Esophagus muscularis mucosa (tissue), 4 donors: ENCODE results near the gene EDDM3A. TPM values are rescaled to one million over a fixed set of nuclear protein-coding genes. Genes with fewer than 3 reads are reported as not detected.
"Not testable (repeated sequence)": the region's sequence is repeated elsewhere in the genome, so short reads cannot be mapped to it uniquely, and the experiment has no call there.

Experiments used
- DNase-seq: peaks from one replicate; pipeline ENCODE4 v3.0.0-alpha.2; 2017; ENCODE audit errors: extremely low spot score
- H3K27ac ChIP-seq, 4 donors: fragments of 200-600 bp; sonication (generic); replicated peaks in 1 of 4; 1 replicate in 3 of 4; 2 replicates in 1 of 4; pipeline ENCODE4 v1.5.1; 2016 to 2019; ENCODE audit warnings: mild to moderate bottlenecking in 1 of 4
- H3K27me3 ChIP-seq, 4 donors: fragments of 200-600 bp; sonication (generic); one replicate each; pipeline versions ENCODE4 v1.5.1 to v1.6.0; 2016 to 2019
- H3K36me3 ChIP-seq, 4 donors: fragments of 200-600 bp; sonication (generic); one replicate each; pipeline ENCODE4 v1.5.1; 2016 to 2019
- H3K4me1 ChIP-seq, 4 donors: fragments of 200-600 bp; sonication (generic); one replicate each; pipeline ENCODE4 v1.5.1; 2016 to 2019
- H3K4me3 ChIP-seq, 4 donors: fragments of 200-600 bp; sonication (generic); 1 replicate in 2 of 4; 2 replicates in 2 of 4; pipeline ENCODE4 v1.5.1; 2016 to 2019; ENCODE audit warnings: mild to moderate bottlenecking in 4 of 4, moderate library complexity in 1 of 4
- H3K9me3 ChIP-seq, 4 donors: fragments of 200-600 bp; sonication (generic); 1 replicate in 3 of 4; 2 replicates in 1 of 4; pipeline ENCODE4 v1.5.1; 2016 to 2019
- EP300 ChIP-seq: sonication (generic); formaldehyde crosslinking; IDR thresholded peaks from one replicate; pipeline ENCODE4 v1.6.1; 2017; ENCODE audit warnings: antibody characterized with exemption
- POLR2A ChIP-seq: fragments of 450-650 bp; IDR thresholded peaks from one replicate; pipeline ENCODE4 v1.6.1; 2017; ENCODE audit warnings: antibody characterized with exemption, moderate library complexity, mild to moderate bottlenecking, low read depth
- POLR2AphosphoS5 ChIP-seq, 2 donors: sonication (generic); formaldehyde crosslinking; IDR thresholded peaks; one replicate each; pipeline ENCODE4 v1.6.1; 2017; ENCODE audit warnings: antibody characterized with exemption in 2 of 2
- WGBS: methylation state at CpG from one replicate; pipeline ENCODE4 v1.1.5; 2018; 5-methylcytosine and 5-hydroxymethylcytosine counted together
- intact Hi-C: fragments of 100-400 bp; cut with DNase I; formaldehyde crosslinking; loops from one replicate; pipeline ENCODE4 v1.15.1; 2023
- total RNA-seq, 4 donors: library from RNA; depleted of rRNA; stranded (reverse); fragments of >200 nt; gene quantifications; one replicate each; pipeline versions ENCODE4 v1.1.0 to v1.2.1, GENCODE V29; 2016
- TF ChIP-seq, protein P1 (sequence below), 3 experiments: fragments of 200-600 bp in 2 of 3; fragments of 450-650 bp in 1 of 3; sonication (generic) in 2 of 3; IDR thresholded peaks; one replicate each; pipeline ENCODE4 v1.5.1; 2017 to 2019; ENCODE audit warnings: antibody characterized with exemption in 3 of 3, mild to moderate bottlenecking in 2 of 3, moderate library complexity in 1 of 3

EDDM3A gene
- total RNA-seq, 4 donors from 2014 or later = not detected

DNA sequence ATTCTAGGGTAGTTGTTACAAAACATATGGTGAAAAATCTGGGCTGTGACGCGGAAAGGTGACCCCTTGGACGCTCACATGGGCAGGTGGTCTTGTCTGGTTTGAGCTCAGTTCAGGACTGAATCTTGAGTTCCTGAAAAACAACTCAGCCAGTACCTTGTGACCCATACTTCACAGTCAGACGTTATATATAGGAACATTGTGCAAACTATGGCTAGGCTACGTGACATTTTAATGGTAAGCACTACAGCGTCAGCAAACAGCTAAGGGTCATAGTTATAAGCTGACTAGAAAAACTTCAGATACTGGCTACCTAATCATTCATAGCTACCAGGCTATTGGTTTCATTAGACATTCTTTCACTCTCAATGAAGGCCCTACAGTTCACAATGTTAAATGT, 14.8 kb upstream of the EDDM3A start:
- DNase-seq = no peak
- Histone ChIP-seq H3K27ac (no peak overlapping the region), H3K4me1 (no peaks in the 10 kb centered on the region), H3K4me3 (no peak overlapping the region), H3K27me3 (peaks cover 0 to 8% (median 0%) of the 10 kb centered on the region in 4 donors), H3K36me3 (no peaks in the 10 kb centered on the region), H3K9me3 (no peaks in the 10 kb centered on the region)
- WGBS = 70% methylated on average over 6 of the region's 6 CpGs
- no peak for TF ChIP-seq POLR2AphosphoS5 (IDR thresholded peaks at IDR 0.05)
- intact Hi-C loops = no loop called here

DNA sequence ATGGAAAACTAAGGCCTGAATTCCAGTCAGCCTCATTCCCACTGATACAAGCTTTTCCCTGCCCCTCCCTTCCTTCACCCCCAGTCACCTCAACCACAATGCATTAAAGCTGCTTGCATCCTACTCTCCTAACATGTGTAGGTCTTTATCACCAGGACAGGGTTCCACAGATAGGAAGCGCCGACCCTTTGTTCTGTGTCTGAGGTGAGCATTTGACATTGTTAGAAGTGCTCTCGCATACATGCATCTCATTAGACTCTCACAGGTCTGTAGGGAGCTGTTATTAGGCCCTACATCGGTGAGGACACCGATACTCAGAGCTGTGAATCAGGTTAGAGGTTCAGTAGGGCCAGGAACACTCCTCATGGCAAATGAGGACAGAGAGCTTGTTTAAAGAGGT, 13.2 kb upstream of the EDDM3A start:
- Histone ChIP-seq H3K4me3 (no peak overlapping the region), H3K9me3 (no peaks in the 10 kb centered on the region), H3K27ac (no peak overlapping the region), H3K36me3 (no peaks in the 10 kb centered on the region), H3K27me3 (no peaks in the 10 kb centered on the region), H3K4me1 (no peaks in the 10 kb centered on the region)
- WGBS = 96% methylated on average over 5 of the region's 5 CpGs
- no peak for DNase-seq
- intact Hi-C loops = no loop called here
- TF ChIP-seq, protein P1, sequence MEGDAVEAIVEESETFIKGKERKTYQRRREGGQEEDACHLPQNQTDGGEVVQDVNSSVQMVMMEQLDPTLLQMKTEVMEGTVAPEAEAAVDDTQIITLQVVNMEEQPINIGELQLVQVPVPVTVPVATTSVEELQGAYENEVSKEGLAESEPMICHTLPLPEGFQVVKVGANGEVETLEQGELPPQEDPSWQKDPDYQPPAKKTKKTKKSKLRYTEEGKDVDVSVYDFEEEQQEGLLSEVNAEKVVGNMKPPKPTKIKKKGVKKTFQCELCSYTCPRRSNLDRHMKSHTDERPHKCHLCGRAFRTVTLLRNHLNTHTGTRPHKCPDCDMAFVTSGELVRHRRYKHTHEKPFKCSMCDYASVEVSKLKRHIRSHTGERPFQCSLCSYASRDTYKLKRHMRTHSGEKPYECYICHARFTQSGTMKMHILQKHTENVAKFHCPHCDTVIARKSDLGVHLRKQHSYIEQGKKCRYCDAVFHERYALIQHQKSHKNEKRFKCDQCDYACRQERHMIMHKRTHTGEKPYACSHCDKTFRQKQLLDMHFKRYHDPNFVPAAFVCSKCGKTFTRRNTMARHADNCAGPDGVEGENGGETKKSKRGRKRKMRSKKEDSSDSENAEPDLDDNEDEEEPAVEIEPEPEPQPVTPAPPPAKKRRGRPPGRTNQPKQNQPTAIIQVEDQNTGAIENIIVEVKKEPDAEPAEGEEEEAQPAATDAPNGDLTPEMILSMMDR (IDR thresholded peaks at IDR 0.05) = no peak
- TF ChIP-seq POLR2A = no peak
- no peak for TF ChIP-seq POLR2AphosphoS5 (IDR thresholded peaks at IDR 0.05)

DNA sequence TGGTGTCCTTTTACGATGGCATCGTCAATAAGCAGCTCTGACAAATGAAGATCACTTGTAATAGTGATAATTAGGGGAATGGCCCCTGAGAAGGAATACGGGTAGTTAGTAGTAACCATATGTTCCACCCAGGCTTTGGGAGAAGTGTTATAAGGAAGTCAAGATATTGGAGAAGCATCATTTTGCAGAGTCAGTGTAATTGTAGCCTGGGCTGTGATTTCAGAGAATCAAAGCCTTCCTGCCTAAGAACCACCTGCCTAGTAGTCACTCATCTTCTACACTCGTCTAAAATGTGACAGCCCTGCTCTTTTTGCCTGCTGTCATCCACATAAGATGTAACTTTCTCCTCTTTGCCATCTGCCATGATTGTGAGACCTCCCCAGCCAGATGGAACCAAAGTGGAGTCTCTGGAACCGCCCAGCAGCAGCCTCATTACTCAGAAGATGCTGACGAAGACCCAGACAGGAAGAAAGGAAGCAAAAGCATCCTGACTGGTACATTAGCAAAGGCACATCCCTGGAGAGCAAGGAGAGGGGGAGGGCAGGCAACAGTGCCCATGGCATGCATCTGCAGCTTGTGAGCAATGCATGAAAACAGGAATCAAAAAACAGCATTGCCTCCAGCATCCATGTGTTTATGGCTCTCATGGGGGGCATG, 12.6 kb upstream of the EDDM3A start:
- no peak for TF ChIP-seq POLR2A
- TF ChIP-seq POLR2AphosphoS5 (IDR thresholded peaks at IDR 0.05) = no peak
- TF ChIP-seq EP300 = no peak
- TF ChIP-seq, protein P1 (IDR thresholded peaks at IDR 0.05) = no peak
- DNase-seq = no peak
- Histone ChIP-seq H3K36me3 (no peaks in the 10 kb centered on the region), H3K4me1 (no peaks in the 10 kb centered on the region), H3K4me3 (no peak overlapping the region), H3K9me3 (no peaks in the 10 kb centered on the region), H3K27me3 (no peaks in the 10 kb centered on the region), H3K27ac (no peak overlapping the region)
- 70% methylated on average over 6 of the region's 6 CpGs for WGBS
- intact Hi-C loops = no loop called here

DNA sequence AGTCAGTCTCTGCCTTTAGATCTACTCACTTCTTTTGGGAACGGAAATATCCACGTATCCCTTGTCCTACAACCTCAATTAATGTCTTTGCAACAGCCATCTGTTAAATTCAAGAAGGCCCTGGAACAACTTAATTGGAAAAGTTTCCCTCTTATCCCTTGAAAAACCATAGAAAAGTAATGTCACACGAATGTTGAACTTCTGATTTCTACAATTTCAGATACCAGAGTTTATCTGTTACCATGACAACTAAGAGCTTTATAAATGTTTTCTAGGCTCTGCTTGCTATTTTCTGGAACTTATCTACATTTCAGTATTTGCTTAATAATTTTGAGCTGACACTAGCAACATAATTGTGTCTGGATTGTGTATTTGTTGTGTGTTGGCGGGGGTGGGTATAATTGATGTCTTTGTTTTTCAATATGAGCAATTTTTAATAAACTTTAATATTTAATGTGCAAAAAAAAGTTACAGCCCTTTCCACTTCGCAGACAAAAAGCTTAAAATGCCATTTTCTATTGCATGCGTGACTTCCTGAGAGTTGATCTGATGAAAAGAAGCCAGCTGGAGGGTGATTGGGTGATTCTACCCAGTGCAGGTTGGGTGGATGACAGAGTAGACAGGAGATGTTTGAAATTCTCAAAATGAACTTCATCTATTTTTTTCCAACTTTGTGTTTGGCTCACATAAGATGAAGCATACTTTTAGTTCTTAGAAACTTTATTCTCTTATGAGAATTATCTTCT, 11.8 kb upstream of the EDDM3A start:
- intact Hi-C loops = no loop called here
- Histone ChIP-seq H3K27me3 (no peaks in the 10 kb centered on the region), H3K27ac (no peak overlapping the region), H3K4me3 (no peak overlapping the region), H3K36me3 (no peaks in the 10 kb centered on the region), H3K4me1 (no peaks in the 10 kb centered on the region), H3K9me3 (no peaks in the 10 kb centered on the region)
- 63% methylated on average over 6 of the region's 6 CpGs for WGBS
- no peak for TF ChIP-seq POLR2AphosphoS5 (IDR thresholded peaks at IDR 0.05)
- TF ChIP-seq POLR2A = no peak
- TF ChIP-seq, protein P1 (IDR thresholded peaks at IDR 0.05) = no peak
- TF ChIP-seq EP300 = no peak
- no peak for DNase-seq

DNA sequence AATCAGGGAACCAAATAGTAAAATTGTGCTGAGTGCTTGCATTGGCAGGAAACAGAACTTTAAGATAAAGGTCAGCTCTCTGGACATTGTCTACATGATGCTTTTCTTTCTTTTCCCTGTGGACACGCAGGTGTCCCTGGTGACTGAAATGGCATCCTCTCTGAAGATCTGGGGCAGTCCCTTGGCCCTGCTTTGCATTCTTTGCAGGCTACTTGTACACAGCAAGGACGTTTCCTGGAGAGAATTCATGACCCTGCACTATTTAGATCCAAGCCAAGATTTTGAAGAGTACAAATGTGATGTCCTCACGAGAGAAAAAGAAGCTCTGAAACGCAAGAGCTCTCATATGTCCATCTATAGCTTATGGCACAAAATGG, 11.3 kb upstream of the EDDM3A start:
- no peak overlapping the region for H3K4me3 ChIP-seq
- H3K36me3 ChIP-seq = no peaks in the 10 kb centered on the region
- H3K27ac ChIP-seq = no peak overlapping the region
- no peaks in the 10 kb centered on the region for H3K9me3 ChIP-seq
- WGBS = 34% methylated on average over 4 of the region's 4 CpGs
- H3K4me1 ChIP-seq = no peaks in the 10 kb centered on the region
- no peak for DNase-seq
- H3K27me3 ChIP-seq = no peaks in the 10 kb centered on the region
- intact Hi-C loops = no loop called here
- TF ChIP-seq, protein P1 (IDR thresholded peaks at IDR 0.05) = no peak
- TF ChIP-seq POLR2AphosphoS5 (IDR thresholded peaks at IDR 0.05) (no peak), POLR2A (no peak), EP300 (no peak)

DNA sequence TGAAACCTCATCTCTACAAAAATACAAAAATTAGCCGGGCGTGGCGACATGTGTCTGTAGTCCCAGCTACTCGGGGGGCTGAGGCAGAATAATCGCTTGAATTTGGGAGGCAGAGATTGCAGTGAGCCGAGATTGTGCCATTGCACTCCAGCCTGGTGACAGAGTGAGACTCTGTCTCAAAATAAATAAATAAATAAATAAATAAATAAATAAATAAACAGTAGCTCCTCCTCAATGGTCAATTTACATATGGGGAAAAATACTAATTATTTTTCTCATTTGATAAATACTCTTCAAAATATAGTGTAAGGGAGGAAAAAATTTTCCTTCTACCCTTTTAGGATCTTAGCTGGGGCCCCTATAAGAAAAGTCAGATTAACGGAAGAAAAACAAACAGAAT, 7.4 kb upstream of the EDDM3A start:
- intact Hi-C loops, H3K27me3 ChIP-seq, H3K36me3 ChIP-seq, H3K4me1 ChIP-seq, H3K27ac ChIP-seq, DNase-seq, H3K9me3 ChIP-seq, H3K4me3 ChIP-seq: not testable (repeated sequence)
- WGBS = 93% methylated on average over 7 of the region's 7 CpGs
